IgD-negative memory B cell (primary cell): ENCODE results near the gene NEURL2. TPM values are rescaled to one million over a fixed set of nuclear protein-coding genes. Genes with fewer than 3 reads are reported as not detected.

Experiments
- H3K27ac Mint-ChIP-seq, 3 donors: one replicate each; pipeline ENCODE4 v1.8.0; 2020 to 2022; ENCODE audit warnings: mild to moderate bottlenecking in 3 of 3, mixed read lengths in 3 of 3, moderate library complexity in 1 of 3
- H3K27me3 Mint-ChIP-seq: one replicate; pipeline ENCODE4 v1.8.0; 2021; ENCODE audit warnings: mixed read lengths
- H3K36me3 Mint-ChIP-seq: one replicate; pipeline ENCODE4 v1.8.0; 2020; ENCODE audit warnings: mild to moderate bottlenecking, mixed read lengths
- H3K4me1 Mint-ChIP-seq, 3 donors: one replicate each; pipeline ENCODE4 v1.8.0; 2020 to 2022; ENCODE audit warnings: mixed read lengths in 3 of 3, mild to moderate bottlenecking in 1 of 3
- H3K4me3 Mint-ChIP-seq, 4 donors: one replicate each; pipeline ENCODE4 v1.8.0; 2020 to 2022; ENCODE audit warnings: mild to moderate bottlenecking in 4 of 4, mixed read lengths in 4 of 4, moderate library complexity in 3 of 4
- H3K9me3 Mint-ChIP-seq, 3 donors: one replicate each; pipeline ENCODE4 v1.8.0; 2020 to 2021; ENCODE audit warnings: mixed read lengths in 3 of 3, mild to moderate bottlenecking in 1 of 3
- polyA plus RNA-seq: library from polyadenylated mRNA; unstranded; fragments of 300-500 nt; fragmentation: Illumina TruSeq; gene quantifications from one replicate; pipeline ENCODE4 v1.2.3, GENCODE V29; 2021

NEURL2 gene
- polyA plus RNA-seq, 1 donor from 2014 or later: 1.6 TPM

- H3K9me3 Mint-ChIP-seq: no peaks in the 10 kb centered on the region
- H3K4me1 Mint-ChIP-seq: peaks cover 11 to 18% (median 15%) of the 10 kb centered on the region in 3 donors
- H3K27ac Mint-ChIP-seq: no peak overlapping the region
- H3K4me3 Mint-ChIP-seq: no peak overlapping the region
- H3K27me3 Mint-ChIP-seq: no peaks in the 10 kb centered on the region
- no peaks in the 10 kb centered on the region for H3K36me3 Mint-ChIP-seq
Measured at GRCh38 chr20:45897289-45897688, 6.3 kb upstream of the NEURL2 start.

- Mint-ChIP-seq H3K9me3 (no peaks in the 10 kb centered on the region), H3K4me1 (peaks cover 12 to 18% (median 15%) of the 10 kb centered on the region in 3 donors), H3K4me3 (no peak overlapping the region), H3K27ac (no peak overlapping the region), H3K36me3 (no peaks in the 10 kb centered on the region), H3K27me3 (no peaks in the 10 kb centered on the region)
Measured at GRCh38 chr20:45896641-45897161, 5.7 kb upstream of the NEURL2 start.

GRCh38 chr20:45894797-45895196, 3.8 kb upstream of the NEURL2 start:
- Mint-ChIP-seq H3K27ac (no peak overlapping the region), H3K36me3 (peaks cover 2% of the 10 kb centered on the region), H3K9me3 (no peaks in the 10 kb centered on the region), H3K4me1 (peaks cover 20 to 23% (median 21%) of the 10 kb centered on the region in 3 donors), H3K27me3 (no peaks in the 10 kb centered on the region), H3K4me3 (peak overlapping the region in 1 of 4 donors; percentile 86)

- Mint-ChIP-seq H3K36me3 (peaks cover 2% of the 10 kb centered on the region), H3K27me3 (no peaks in the 10 kb centered on the region), H3K4me3 (peak overlapping the region in 1 of 4 donors; percentile 86), H3K4me1 (peaks cover 22 to 25% (median 23%) of the 10 kb centered on the region in 3 donors), H3K27ac (peak overlapping the region in 1 of 3 donors; percentile 77), H3K9me3 (no peaks in the 10 kb centered on the region)
Measured at GRCh38 chr20:45893831-45894230, 2.8 kb upstream of the NEURL2 start.

GRCh38 chr20:45892828-45893500, 2.0 kb upstream of the NEURL2 start:
- Mint-ChIP-seq H3K27me3 (no peaks in the 10 kb centered on the region), H3K4me1 (peaks cover 22 to 27% (median 23%) of the 10 kb centered on the region in 3 donors)

GRCh38 chr20:45892049-45892825, 1.2 kb upstream of the NEURL2 start:
- Mint-ChIP-seq H3K36me3 (peaks cover 2% of the 10 kb centered on the region), H3K27me3 (no peaks in the 10 kb centered on the region), H3K4me1 (peaks cover 23 to 27% (median 23%) of the 10 kb centered on the region in 3 donors), H3K9me3 (no peaks in the 10 kb centered on the region), H3K4me3 (peak overlapping the region; percentile 93 to 100 (median 99)), H3K27ac (peak overlapping the region in 2 of 3 donors; percentile 86 to 96)

More at GRCh38 chr20:45892828-45893500, 2.0 kb upstream of the NEURL2 start:
- H3K27ac Mint-ChIP-seq: peak overlapping the region; percentile 71 to 96 (median 86)
- H3K36me3 Mint-ChIP-seq: peaks cover 2% of the 10 kb centered on the region
- peak overlapping the region; percentile 93 to 100 (median 99) for H3K4me3 Mint-ChIP-seq
- H3K9me3 Mint-ChIP-seq: no peaks in the 10 kb centered on the region

GRCh38 chr20:45890077-45890984, 677 bp downstream of the NEURL2 start:
- peak overlapping the region; percentile 93 to 100 (median 99) for H3K4me3 Mint-ChIP-seq
- H3K4me1 Mint-ChIP-seq: peaks cover 25 to 27% (median 27%) of the 10 kb centered on the region in 3 donors
- peaks cover 2% of the 10 kb centered on the region for H3K36me3 Mint-ChIP-seq
- H3K27me3 Mint-ChIP-seq: no peaks in the 10 kb centered on the region
- H3K27ac Mint-ChIP-seq: peak overlapping the region; percentile 94 to 97 (median 96)
- H3K9me3 Mint-ChIP-seq: no peaks in the 10 kb centered on the region

- H3K27ac Mint-ChIP-seq: peak overlapping the region in 2 of 3 donors; percentile 53 to 67
- no peaks in the 10 kb centered on the region for H3K27me3 Mint-ChIP-seq
- H3K4me3 Mint-ChIP-seq: peak overlapping the region in 1 of 4 donors; percentile 5
- H3K36me3 Mint-ChIP-seq: peaks cover 2% of the 10 kb centered on the region
- H3K9me3 Mint-ChIP-seq: no peaks in the 10 kb centered on the region
- peaks cover 22 to 27% (median 25%) of the 10 kb centered on the region in 3 donors for H3K4me1 Mint-ChIP-seq
Measured at GRCh38 chr20:45888681-45889080, 2.3 kb downstream of the NEURL2 start.

GRCh38 chr20:45887346-45887715, 3.7 kb downstream of the NEURL2 start, which contains the start of gene SPATA25:
TSS of gene SPATA25 (minus strand) at chr20:45887622. CDS start at chr20:45887590, 32 bp downstream.
- H3K27ac Mint-ChIP-seq: peak within 1 kb of the TSS in 2 of 3 donors; percentile 53 to 67
- H3K27me3 Mint-ChIP-seq: no peaks in the 10 kb centered on the region
- peaks cover 15 to 27% (median 19%) of the 10 kb centered on the region in 3 donors for H3K4me1 Mint-ChIP-seq
- H3K36me3 Mint-ChIP-seq: peaks cover 2% of the 10 kb centered on the region
- H3K4me3 Mint-ChIP-seq: peak within 1 kb of the TSS in 1 of 4 donors; percentile 5
- no peaks in the 10 kb centered on the region for H3K9me3 Mint-ChIP-seq

GRCh38 chr20:45886590-45887345, 4.2 kb downstream of the NEURL2 start:
- H3K27ac Mint-ChIP-seq: no peak overlapping the region
- H3K4me1 Mint-ChIP-seq: peaks cover 14 to 27% (median 22%) of the 10 kb centered on the region in 3 donors
- peak overlapping the region in 1 of 4 donors; percentile 5 for H3K4me3 Mint-ChIP-seq
- H3K9me3 Mint-ChIP-seq: no peaks in the 10 kb centered on the region
- peaks cover 2% of the 10 kb centered on the region for H3K36me3 Mint-ChIP-seq
- no peaks in the 10 kb centered on the region for H3K27me3 Mint-ChIP-seq

- Mint-ChIP-seq H3K27ac (no peak overlapping the region), H3K27me3 (no peaks in the 10 kb centered on the region), H3K36me3 (no peaks in the 10 kb centered on the region), H3K4me1 (peaks cover 13 to 27% (median 20%) of the 10 kb centered on the region in 3 donors), H3K4me3 (peak overlapping the region in 2 of 4 donors; percentile 73 to 76), H3K9me3 (no peaks in the 10 kb centered on the region)
Measured at GRCh38 chr20:45883100-45883469, 7.9 kb downstream of the NEURL2 start.

GRCh38 chr20:45882469-45883099, 8.4 kb downstream of the NEURL2 start:
- no peaks in the 10 kb centered on the region for H3K36me3 Mint-ChIP-seq
- no peaks in the 10 kb centered on the region for H3K9me3 Mint-ChIP-seq
- peak overlapping the region in 2 of 3 donors; percentile 46 to 68 for H3K27ac Mint-ChIP-seq
- H3K4me1 Mint-ChIP-seq: peaks cover 13 to 26% (median 20%) of the 10 kb centered on the region in 3 donors
- H3K27me3 Mint-ChIP-seq: no peaks in the 10 kb centered on the region
- H3K4me3 Mint-ChIP-seq: peak overlapping the region; percentile 67 to 76 (median 73)
